WERI-Rb-1 (cell line): ENCODE measurements around the gene RIPPLY3.

Source experiments
- DNase-seq: peaks from one replicate; pipeline ENCODE4 v3.0.0-alpha.2; 2020
- H3K27ac ChIP-seq: fragments of 250-450 bp; sonication (Bioruptor Pico); 2 replicates; pipeline ENCODE4 v1.5.1; 2020; ENCODE audit warnings: mild to moderate bottlenecking, moderate library complexity
- H3K27me3 ChIP-seq: fragments of 250-450 bp; sonication (Bioruptor Pico); 2 replicates; pipeline ENCODE4 v1.5.1; 2021; ENCODE audit warnings: mild to moderate bottlenecking, low read depth, moderate library complexity; ENCODE audit not compliant: insufficient read depth, severe bottlenecking
- H3K36me3 ChIP-seq: fragments of 250-450 bp; sonication (Bioruptor Pico); 2 replicates; pipeline ENCODE4 v1.5.1; 2020; ENCODE audit warnings: mild to moderate bottlenecking, moderate library complexity
- H3K4me3 ChIP-seq: 2 replicates; pipeline ENCODE4 v1.5.1; 2011; ENCODE audit warnings: low read depth, mild to moderate bottlenecking, control low read depth, low read length
- H3K9me3 ChIP-seq: fragments of 250-450 bp; sonication (Bioruptor Pico); 2 replicates; pipeline ENCODE4 v1.5.1; 2021; ENCODE audit warnings: mild to moderate bottlenecking, moderate library complexity; ENCODE audit not compliant: severe bottlenecking
- CTCF ChIP-seq: IDR thresholded peaks from 2 replicates; pipeline ENCODE4 v1.5.1; 2011; ENCODE audit warnings: low read depth, mild to moderate bottlenecking, control low read depth, inconsistent platforms, low read length

The RIPPLY3 gene

GRCh38 chr21:37061926-37062592, 55.6 kb downstream of the RIPPLY3 start:
- Histone ChIP-seq H3K27ac (no peak overlapping the region), H3K27me3 (no peaks in the 10 kb centered on the region), H3K36me3 (peaks cover 8% of the 10 kb centered on the region), H3K9me3 (peaks cover 6% of the 10 kb centered on the region), H3K4me3 (no peak overlapping the region)
- DNase-seq, result no peak
- no peak for TF ChIP-seq CTCF

- H3K27ac ChIP-seq, result no peak overlapping the region
- DNase-seq, result no peak
- H3K4me3 ChIP-seq, result no peak overlapping the region
- peaks cover 8% of the 10 kb centered on the region for H3K36me3 ChIP-seq
- no peak for TF ChIP-seq CTCF
- no peaks in the 10 kb centered on the region for H3K27me3 ChIP-seq
- peaks cover 1% of the 10 kb centered on the region for H3K9me3 ChIP-seq
These were observed 56.1 kb downstream of the RIPPLY3 start for GRCh38 chr21:37062593-37062935.

GRCh38 chr21:37063433-37063832, 56.9 kb downstream of the RIPPLY3 start:
- H3K4me3 ChIP-seq, result no peak overlapping the region
- no peaks in the 10 kb centered on the region for H3K27me3 ChIP-seq
- peaks cover 9% of the 10 kb centered on the region for H3K36me3 ChIP-seq
- TF ChIP-seq CTCF, result no peak
- no peak overlapping the region for H3K27ac ChIP-seq
- DNase-seq, result no peak
- no peaks in the 10 kb centered on the region for H3K9me3 ChIP-seq

- Histone ChIP-seq H3K9me3 (no peaks in the 10 kb centered on the region), H3K27ac (no peak overlapping the region), H3K36me3 (peaks cover 13% of the 10 kb centered on the region), H3K4me3 (no peak overlapping the region), H3K27me3 (no peaks in the 10 kb centered on the region)
- no peak for TF ChIP-seq CTCF
- no peak for DNase-seq
These were observed 58.3 kb downstream of the RIPPLY3 start for GRCh38 chr21:37064841-37065240.

GRCh38 chr21:37065561-37066177, 59.2 kb downstream of the RIPPLY3 start:
- Histone ChIP-seq H3K9me3 (no peaks in the 10 kb centered on the region), H3K4me3 (no peak overlapping the region), H3K27ac (no peak overlapping the region), H3K27me3 (no peaks in the 10 kb centered on the region), H3K36me3 (peaks cover 13% of the 10 kb centered on the region)
- TF ChIP-seq CTCF, result no peak
- DNase-seq, result no peak
